Measurements from ENCODE around the gene SLC27A3.

DNA sequence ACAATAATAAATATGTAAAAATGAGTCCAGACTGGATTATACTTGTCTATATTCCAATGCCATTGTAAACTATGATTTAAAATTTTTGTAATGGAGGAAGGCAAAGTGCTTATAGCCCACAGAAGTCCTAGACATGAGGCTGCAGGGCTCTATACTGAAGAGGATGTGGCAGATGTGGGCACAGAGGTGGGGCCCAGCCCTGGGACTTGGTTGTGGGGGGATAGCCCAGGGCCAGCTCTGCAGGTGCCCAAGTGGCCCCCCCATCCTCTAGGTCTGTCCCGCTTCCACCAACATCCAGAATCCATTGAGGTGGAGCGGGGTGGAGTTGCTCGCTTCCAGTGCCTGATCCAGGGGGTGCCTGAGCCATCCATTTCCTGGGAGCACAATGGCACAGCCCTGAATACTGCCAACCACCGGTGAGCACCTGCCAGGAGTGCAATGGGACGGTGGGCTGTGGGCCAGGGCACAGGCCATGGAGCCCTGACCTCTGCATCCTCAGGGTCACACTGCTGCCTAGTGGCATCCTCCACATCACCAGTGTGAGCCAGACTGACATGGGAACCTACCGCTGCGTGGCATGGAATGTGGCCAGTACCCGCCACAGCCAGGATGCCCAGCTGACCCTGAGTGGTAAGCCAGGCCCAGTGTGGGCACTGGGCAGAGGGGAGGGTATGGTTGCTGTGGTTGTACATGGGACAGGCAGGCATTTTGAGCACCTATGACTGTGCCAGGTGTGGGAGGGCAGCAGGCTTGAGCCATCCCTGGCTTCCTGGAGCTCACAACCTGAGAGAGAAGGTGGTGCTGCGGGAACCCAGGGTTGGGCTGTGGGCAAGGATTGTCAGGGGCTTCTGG lies 21.0 kb downstream of the SLC27A3 start:
- TF ChIP-seq EZH2phosphoT487 (IDR thresholded peaks at IDR 0.05; ENCODE audit: borderline replicate concordance, low read length), result no peak
- TF ChIP-seq, protein P1, sequence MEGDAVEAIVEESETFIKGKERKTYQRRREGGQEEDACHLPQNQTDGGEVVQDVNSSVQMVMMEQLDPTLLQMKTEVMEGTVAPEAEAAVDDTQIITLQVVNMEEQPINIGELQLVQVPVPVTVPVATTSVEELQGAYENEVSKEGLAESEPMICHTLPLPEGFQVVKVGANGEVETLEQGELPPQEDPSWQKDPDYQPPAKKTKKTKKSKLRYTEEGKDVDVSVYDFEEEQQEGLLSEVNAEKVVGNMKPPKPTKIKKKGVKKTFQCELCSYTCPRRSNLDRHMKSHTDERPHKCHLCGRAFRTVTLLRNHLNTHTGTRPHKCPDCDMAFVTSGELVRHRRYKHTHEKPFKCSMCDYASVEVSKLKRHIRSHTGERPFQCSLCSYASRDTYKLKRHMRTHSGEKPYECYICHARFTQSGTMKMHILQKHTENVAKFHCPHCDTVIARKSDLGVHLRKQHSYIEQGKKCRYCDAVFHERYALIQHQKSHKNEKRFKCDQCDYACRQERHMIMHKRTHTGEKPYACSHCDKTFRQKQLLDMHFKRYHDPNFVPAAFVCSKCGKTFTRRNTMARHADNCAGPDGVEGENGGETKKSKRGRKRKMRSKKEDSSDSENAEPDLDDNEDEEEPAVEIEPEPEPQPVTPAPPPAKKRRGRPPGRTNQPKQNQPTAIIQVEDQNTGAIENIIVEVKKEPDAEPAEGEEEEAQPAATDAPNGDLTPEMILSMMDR (IDR thresholded peaks at IDR 0.05; ENCODE audit: low read depth, low read length, poor library complexity, severe bottlenecking), result no peak
